Bronchial epithelial cell (primary cell): ENCODE data around the gene ELANE. TPM values are rescaled to one million over a fixed set of nuclear protein-coding genes. Genes with fewer than 3 reads are reported as not detected.

Experiments used
- DNase-seq: peaks from one replicate; pipeline ENCODE4 v3.0.0-alpha.2; 2010; ENCODE audit warnings: low read depth
- FAIRE-seq: peaks from 2 replicates; lab custom pipeline; 2011; peaks lifted over from hg19 to GRCh38; lab: Jason Lieb, UNC
- H3K27me3 ChIP-seq: 2 replicates; pipeline ENCODE4 v1.5.1; 2011; ENCODE audit warnings: low read length; ENCODE audit not compliant: control insufficient read depth, insufficient read depth
- H3K36me3 ChIP-seq: 2 replicates; pipeline ENCODE4 v1.5.1; 2011; ENCODE audit warnings: low read length; ENCODE audit not compliant: control insufficient read depth, insufficient read depth
- H3K4me3 ChIP-seq: 2 replicates; pipeline ENCODE4 v1.5.1; 2011; ENCODE audit warnings: mild to moderate bottlenecking, low read depth, low read length, control low read depth
- total RNA-seq: library from RNA; depleted of rRNA; stranded (reverse); fragments of >200 nt; gene quantifications from 2 replicates; pipeline ENCODE4 v1.2.1, GENCODE V29; 2014
- TF ChIP-seq, protein P1 (sequence below): IDR thresholded peaks from 2 replicates; pipeline ENCODE4 v1.5.1; 2011; ENCODE audit warnings: mild to moderate bottlenecking, moderate library complexity, low read length, control low read depth, inconsistent platforms; ENCODE audit not compliant: insufficient read depth, severe bottlenecking

ELANE gene
- total RNA-seq, 1 donor from 2014 or later: not detected

DNA sequence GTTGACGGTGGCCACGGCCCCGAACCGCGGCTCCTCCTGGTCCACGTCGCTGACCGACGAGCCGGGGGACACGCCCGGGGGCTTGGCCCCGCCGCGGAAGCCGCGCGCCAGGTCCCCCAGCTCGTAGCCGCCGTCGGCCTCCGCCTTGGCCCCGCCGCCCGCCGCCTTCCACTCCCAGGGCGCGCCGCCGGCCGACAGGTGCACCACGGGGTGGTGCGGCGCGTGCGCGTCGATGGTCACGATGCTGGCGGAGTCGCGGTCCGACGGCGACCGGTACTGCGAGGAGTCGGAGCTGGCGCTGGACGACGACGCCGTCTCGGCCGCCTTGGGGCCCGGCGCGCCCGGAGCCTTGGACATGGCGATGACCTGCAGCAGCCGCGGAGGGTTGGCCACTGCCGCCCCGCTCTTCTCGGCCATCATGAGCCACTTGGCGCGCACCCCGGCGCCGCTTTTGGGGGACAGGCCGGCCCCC is 39.3 kb upstream of the ELANE start:
- no peak for FAIRE-seq
- peaks cover 15% of the 10 kb centered on the region for H3K36me3 ChIP-seq
- H3K4me3 ChIP-seq: no peak overlapping the region
- no peaks in the 10 kb centered on the region for H3K27me3 ChIP-seq
- DNase-seq: no peak
- TF ChIP-seq, protein P1, sequence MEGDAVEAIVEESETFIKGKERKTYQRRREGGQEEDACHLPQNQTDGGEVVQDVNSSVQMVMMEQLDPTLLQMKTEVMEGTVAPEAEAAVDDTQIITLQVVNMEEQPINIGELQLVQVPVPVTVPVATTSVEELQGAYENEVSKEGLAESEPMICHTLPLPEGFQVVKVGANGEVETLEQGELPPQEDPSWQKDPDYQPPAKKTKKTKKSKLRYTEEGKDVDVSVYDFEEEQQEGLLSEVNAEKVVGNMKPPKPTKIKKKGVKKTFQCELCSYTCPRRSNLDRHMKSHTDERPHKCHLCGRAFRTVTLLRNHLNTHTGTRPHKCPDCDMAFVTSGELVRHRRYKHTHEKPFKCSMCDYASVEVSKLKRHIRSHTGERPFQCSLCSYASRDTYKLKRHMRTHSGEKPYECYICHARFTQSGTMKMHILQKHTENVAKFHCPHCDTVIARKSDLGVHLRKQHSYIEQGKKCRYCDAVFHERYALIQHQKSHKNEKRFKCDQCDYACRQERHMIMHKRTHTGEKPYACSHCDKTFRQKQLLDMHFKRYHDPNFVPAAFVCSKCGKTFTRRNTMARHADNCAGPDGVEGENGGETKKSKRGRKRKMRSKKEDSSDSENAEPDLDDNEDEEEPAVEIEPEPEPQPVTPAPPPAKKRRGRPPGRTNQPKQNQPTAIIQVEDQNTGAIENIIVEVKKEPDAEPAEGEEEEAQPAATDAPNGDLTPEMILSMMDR: no peak

DNA sequence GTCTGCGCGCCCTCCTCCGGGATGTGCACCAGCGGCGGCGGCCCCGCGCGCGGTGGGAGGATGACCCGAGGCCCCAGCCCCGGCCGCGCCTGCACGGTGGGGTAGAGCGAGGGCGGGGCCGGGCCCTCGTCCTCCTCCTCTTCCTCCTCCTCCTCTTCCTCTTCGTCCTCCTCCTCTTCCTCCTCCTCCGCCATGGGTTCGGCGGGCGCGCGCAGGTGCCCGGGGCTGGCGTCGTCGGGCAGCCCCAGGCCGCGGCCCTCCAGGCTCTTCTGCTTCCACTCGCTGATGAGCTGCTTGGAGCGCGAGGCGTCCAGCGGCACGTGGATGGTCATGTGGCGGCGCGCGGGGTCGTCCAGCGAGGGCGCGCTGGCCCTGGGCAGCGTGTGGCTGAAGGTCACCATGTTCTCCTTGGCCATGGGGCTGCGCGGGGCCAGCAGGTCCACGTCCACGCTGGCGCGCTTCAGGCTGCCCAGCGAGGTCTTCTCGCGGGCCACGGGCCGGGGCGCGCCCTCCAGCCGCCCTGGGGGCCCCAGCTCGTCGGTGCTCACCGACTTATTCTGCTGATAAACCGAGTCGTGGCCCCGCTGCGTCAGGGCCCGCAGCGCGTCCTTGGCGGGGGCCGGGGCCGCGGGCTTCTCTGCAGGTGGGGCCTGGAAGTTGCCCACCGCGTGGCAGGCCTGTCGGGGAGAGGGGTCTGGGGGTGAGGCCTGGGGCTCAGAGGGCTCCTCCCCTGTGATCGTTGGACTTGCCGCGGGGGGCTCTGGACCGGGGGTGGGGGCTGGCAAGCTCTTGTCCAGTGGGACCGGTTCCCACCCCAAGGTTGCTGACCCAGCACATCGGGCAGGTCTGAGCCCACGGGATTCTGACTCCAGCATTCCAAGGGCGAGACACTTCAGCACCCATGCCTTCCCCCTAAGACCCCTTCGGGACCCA is 38.6 kb upstream of the ELANE start:
- TF ChIP-seq, protein P1: no peak
- no peak overlapping the region for H3K4me3 ChIP-seq
- FAIRE-seq: no peak
- H3K36me3 ChIP-seq: peaks cover 10% of the 10 kb centered on the region
- no peak for DNase-seq
- no peaks in the 10 kb centered on the region for H3K27me3 ChIP-seq

DNA sequence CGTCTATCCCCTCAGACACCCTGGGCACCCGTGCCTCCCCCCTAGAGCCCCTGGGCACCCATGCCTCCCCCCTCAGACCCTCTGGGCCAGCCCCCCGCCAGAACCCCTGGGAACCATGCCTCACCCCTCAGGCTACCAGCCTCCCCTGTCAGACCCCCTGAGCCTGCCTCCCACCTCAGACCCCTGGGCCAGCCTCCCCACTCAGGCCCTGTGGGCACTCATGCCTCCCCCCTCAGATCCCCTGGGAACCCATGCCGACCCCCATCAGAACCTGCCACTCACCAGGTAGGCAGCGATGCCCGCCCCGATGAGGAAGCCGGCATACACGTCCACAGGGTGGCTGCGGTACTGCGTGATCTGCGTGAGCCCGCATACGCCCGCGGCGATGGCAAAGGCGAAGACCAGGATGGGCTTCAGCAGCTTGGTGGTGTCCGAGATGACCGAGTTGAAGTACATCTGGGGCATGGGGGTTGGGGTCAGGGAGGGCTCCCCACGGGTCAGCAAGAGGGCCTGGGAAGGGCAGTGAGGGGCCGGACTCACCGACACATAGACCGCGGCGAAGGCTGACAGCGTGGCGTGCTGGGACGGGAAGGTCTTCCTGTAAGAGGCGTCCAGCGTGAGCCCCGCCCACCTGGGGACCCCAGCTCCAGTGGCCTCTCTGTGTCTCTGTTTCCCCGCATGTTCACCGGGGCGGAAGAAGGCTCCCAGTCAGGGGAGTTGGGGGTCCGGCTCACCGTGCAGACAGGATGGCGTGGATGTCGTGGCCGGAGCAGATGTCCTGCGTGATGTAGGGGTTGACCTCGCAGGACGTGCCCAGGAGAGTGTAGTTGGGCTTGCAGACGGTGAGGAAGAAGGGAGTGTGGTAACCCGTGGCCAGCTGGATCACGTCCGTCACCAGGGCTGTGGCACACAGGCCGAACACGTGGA is 37.7 kb upstream of the ELANE start:
- Histone ChIP-seq H3K27me3 (no peaks in the 10 kb centered on the region), H3K36me3 (peaks cover 7% of the 10 kb centered on the region), H3K4me3 (no peak overlapping the region)
- TF ChIP-seq, protein P1: no peak
- FAIRE-seq (no peak), DNase-seq (no peak)

DNA sequence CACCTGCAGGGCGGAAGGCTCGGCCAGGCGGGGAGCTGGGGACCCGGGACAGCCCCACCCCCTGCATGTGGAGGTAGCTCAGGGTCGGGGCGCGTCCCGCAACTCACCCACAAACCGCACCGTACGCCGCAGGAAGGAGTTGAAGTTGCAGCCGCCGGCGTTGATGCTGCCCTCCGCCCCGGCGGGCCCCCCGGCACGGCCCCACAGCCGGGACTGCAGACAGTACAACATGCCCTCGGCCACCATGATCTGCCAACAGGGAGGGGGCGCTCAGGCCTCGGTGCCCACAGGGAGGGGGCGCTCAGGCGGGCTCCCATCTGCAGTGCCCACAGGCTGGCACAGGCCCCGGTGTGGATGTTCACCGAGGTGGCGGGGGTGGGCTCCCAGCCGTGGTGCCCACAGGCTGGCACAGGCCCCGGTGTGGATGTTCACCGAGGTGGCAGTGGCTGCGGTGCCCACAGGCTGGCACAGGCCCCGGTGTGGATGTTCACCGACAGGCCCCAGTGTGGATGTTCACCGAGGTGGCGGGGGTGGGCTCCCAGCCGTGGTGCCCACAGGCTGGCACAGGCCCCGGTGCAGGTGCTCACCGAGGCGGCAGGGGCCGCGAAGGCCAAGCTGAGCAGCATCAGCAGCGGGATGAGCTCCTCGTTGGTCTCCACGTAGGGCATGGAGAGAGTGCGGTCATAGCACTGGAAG is 36.9 kb upstream of the ELANE start:
- Histone ChIP-seq H3K4me3 (no peak overlapping the region), H3K27me3 (no peaks in the 10 kb centered on the region), H3K36me3 (peaks cover 2% of the 10 kb centered on the region)
- TF ChIP-seq, protein P1: no peak
- no peak for FAIRE-seq
- no peak for DNase-seq

DNA sequence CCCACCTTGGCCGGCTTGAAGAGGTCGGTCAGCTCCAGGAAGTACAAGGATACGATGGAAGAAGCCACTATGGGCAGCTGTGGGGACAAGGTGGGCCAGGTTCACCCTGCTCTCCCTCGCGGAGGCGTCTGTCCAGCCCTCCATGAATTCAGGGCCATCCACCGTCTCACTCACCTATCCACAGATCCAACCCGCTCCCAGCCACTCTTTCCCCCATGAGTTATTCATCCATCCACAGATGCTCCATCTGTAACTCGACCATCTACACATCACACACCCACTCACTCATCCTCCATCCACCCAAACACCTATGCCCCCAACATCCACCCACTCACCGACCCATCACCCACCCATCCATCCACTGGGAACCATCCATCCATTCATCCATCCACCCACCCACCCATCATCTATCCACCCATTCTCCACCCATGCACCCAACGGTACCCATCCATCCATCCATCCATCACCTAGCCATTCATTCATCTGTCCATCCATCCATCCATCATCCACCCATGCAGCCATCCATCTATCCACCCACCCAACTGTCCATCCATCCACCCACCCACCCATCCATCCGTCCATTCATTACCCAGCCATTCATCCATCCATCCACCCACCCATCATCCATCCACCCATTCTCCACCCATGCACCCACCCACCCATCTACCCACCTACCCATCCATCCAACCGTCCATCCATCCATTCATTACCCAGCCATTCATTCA is 36.2 kb upstream of the ELANE start:
- Histone ChIP-seq H3K36me3 (no peaks in the 10 kb centered on the region), H3K4me3 (no peak overlapping the region), H3K27me3 (no peaks in the 10 kb centered on the region)
- TF ChIP-seq, protein P1: no peak
- DNase-seq: no peak
- FAIRE-seq: no peak
